AG04450 (cell line): Measurements from ENCODE around the gene CAMK2N2. TPM values are rescaled to one million over a fixed set of nuclear protein-coding genes. Genes with fewer than 3 reads are reported as not detected.

Experiments
- CTCF ChIA-PET: fragments of 300-600, 350-600 bp; formaldehyde crosslinking; extraction: SDS; loops from one replicate; lab custom pipeline; 2022; ENCODE audit warnings: antibody characterized with exemption, inconsistent platforms; lab: Charles Lee
- POLR2A ChIA-PET: fragments of 350-600 bp; formaldehyde crosslinking; extraction: SDS; loops from one replicate; lab custom pipeline; 2021; ENCODE audit warnings: antibody characterized with exemption, inconsistent platforms; lab: Yijun Ruan, JAX
- DNase-seq: peaks from one replicate; pipeline ENCODE4 v3.0.0-alpha.2; 2011; ENCODE audit warnings: low read depth, low spot score
- H3K27ac ChIP-seq: one replicate; pipeline ENCODE4 v1.5.1; 2012; ENCODE audit warnings: low read depth, low read length, control low read depth
- H3K27me3 ChIP-seq: one replicate; pipeline ENCODE4 v1.6.0; 2012; ENCODE audit warnings: low read length; ENCODE audit not compliant: control insufficient read depth, insufficient read depth
- H3K4me3 ChIP-seq: 2 replicates; pipeline ENCODE4 v1.5.1; 2011; ENCODE audit warnings: mild to moderate bottlenecking, low read depth, low read length, control low read depth
- H3K9me3 ChIP-seq: 2 replicates; pipeline ENCODE4 v1.5.1; 2012; ENCODE audit warnings: low read length; ENCODE audit not compliant: control insufficient read depth, insufficient read depth
- CTCF ChIP-seq: IDR thresholded peaks from 2 replicates; pipeline ENCODE4 v1.5.1; 2011; ENCODE audit warnings: low read depth, low read length, control low read depth, inconsistent platforms
- polyA plus RNA-seq: library from polyadenylated mRNA; depleted of rRNA; stranded (reverse); fragments of >200 nt; gene quantifications from 2 replicates; pipeline ENCODE4 v1.2.3, GENCODE V29; 2011; rRNA removed
- small RNA-seq: library from RNA; depleted of rRNA; stranded (forward); fragments of <200 nt; gene quantifications from one replicate; pipeline ENCODE3, GENCODE V24; 2012; ENCODE audit warnings: low read depth; ENCODE audit not compliant: insufficient read length

Gene CAMK2N2
- polyA plus RNA-seq, 1 experiment, result 0.07 TPM

GRCh38 chr3:184211297-184211696 is 50.1 kb downstream of the CAMK2N2 start:
- CTCF ChIA-PET, result interaction anchor here (0.8 kb wide), 1 partner anchor 17 kb away, joined by 4 read pairs; no protein-coding TSS in a partner anchor
- H3K4me3 ChIP-seq, result no peak overlapping the region
- peaks cover 15% of the 10 kb centered on the region for H3K27me3 ChIP-seq
- no peaks in the 10 kb centered on the region for H3K9me3 ChIP-seq
- no peak for TF ChIP-seq CTCF
- no peak for DNase-seq
- POLR2A ChIA-PET, result interaction anchor here (0.7 kb wide), 1 partner anchor 39 kb away, joined by 4 read pairs; no protein-coding TSS in a partner anchor
- H3K27ac ChIP-seq, result no peak overlapping the region

Small RNA genes lying within 50 kb of the gene (small RNA-seq; reads per million reads assigned to genes)
- not detected for gene MIR1224

Other genes starting within 250 kb of the CAMK2N2 start
- 27.4 and 30.6 TPM in 2 replicates for gene ABCC5, start 243.7 kb downstream of the CAMK2N2 start, polyA plus RNA-seq
- gene HTR3D, start 229.8 kb downstream of the CAMK2N2 start, polyA plus RNA-seq, result not detected in 2 replicates
- not detected in 2 replicates for gene HTR3C, start 208.5 kb downstream of the CAMK2N2 start, polyA plus RNA-seq
- not detected in 2 replicates for gene HTR3E, start 164.5 kb downstream of the CAMK2N2 start, polyA plus RNA-seq
- gene EIF2B5, start 126.2 kb downstream of the CAMK2N2 start, polyA plus RNA-seq, result 28.8 and 29.8 TPM in 2 replicates
- gene DVL3, start 106.2 kb downstream of the CAMK2N2 start, polyA plus RNA-seq, result 29.7 and 37.8 TPM in 2 replicates
- 963 and 1,068 TPM in 2 replicates for gene AP2M1, start 86.7 kb downstream of the CAMK2N2 start, polyA plus RNA-seq
- 43.1 and 50.0 TPM in 2 replicates for gene ABCF3, start 75.4 kb downstream of the CAMK2N2 start, polyA plus RNA-seq
- not detected in 2 replicates for gene VWA5B2, start 32.0 kb downstream of the CAMK2N2 start, polyA plus RNA-seq
- gene ALG3, start 12.6 kb downstream of the CAMK2N2 start, polyA plus RNA-seq, result 35.6 and 44.5 TPM in 2 replicates
- 3.2 and 4.0 TPM in 2 replicates for gene EEF1AKMT4, start 11.9 kb downstream of the CAMK2N2 start, polyA plus RNA-seq
- not detected in 2 replicates for gene ECE2, start 14.5 kb upstream of the CAMK2N2 start, polyA plus RNA-seq
- 318 and 363 TPM in 2 replicates for gene PSMD2, start 37.7 kb upstream of the CAMK2N2 start, polyA plus RNA-seq
- 191 and 224 TPM in 2 replicates for gene EIF4G1, start 53.1 kb upstream of the CAMK2N2 start, polyA plus RNA-seq
- 8.5 and 9.3 TPM in 2 replicates for gene FAM131A, start 76.0 kb upstream of the CAMK2N2 start, polyA plus RNA-seq
- gene CLCN2, start 100.1 kb upstream of the CAMK2N2 start, polyA plus RNA-seq, result 1.7 and 2.1 TPM in 2 replicates
- 81.2 and 94.4 TPM in 2 replicates for gene POLR2H, start 100.2 kb upstream of the CAMK2N2 start, polyA plus RNA-seq
- gene THPO, start 116.7 kb upstream of the CAMK2N2 start, polyA plus RNA-seq, result 0.06 TPM in 1 of 2 replicates, not detected in the other
- 0.11 and 0.12 TPM in 2 replicates for gene CHRD, start 118.5 kb upstream of the CAMK2N2 start, polyA plus RNA-seq